Ishikawa (cell line): ENCODE data around the gene KLK14.

Experiments used
- CEBPB ChIP-seq: IDR thresholded peaks from 2 replicates; pipeline ENCODE4 v1.6.1; 2012
- CREB1 ChIP-seq: IDR thresholded peaks from 2 replicates; pipeline ENCODE4 v1.6.1; 2012; ENCODE audit warnings: low read depth
- EP300 ChIP-seq: IDR thresholded peaks from 2 replicates; pipeline ENCODE4 v1.6.1; 2012; ENCODE audit warnings: borderline replicate concordance
- TAF1 ChIP-seq: IDR thresholded peaks from 2 replicates; pipeline ENCODE4 v1.6.1; 2012; ENCODE audit warnings: low read depth, mild to moderate bottlenecking
- TCF12 ChIP-seq: IDR thresholded peaks from 2 replicates; pipeline ENCODE4 v1.6.1; 2012; ENCODE audit warnings: low read depth
- YY1 ChIP-seq: IDR thresholded peaks from 2 replicates; pipeline ENCODE4 v1.6.1; 2012; ENCODE audit warnings: low read depth
- ZBTB7A ChIP-seq: IDR thresholded peaks from 2 replicates; pipeline ENCODE4 v1.6.1; 2012; ENCODE audit warnings: low read depth
- TF ChIP-seq, protein P1 (sequence below): IDR thresholded peaks from 2 replicates; pipeline ENCODE4 v1.6.1; 2012

DNA sequence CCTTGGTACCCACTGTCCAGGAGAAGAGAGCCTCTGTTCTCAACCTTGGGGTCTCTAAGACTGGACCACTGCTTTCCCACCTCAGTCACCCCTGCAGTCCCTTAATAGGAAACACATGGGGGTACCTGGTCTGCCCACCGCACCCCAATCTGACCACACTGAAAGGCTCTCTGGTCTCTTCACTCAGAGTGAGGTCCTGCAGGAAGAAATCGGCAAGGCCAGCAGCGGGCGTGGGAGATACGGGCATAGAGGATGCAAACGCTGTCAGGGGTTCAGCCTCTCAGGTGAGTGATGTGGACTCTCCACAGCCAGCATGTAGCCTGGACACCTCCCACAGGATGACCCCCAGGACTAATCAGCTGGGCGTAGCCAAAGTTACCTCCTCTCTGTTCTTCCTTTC, 45.5 kb upstream of the KLK14 start:
- no peak for TF ChIP-seq CREB1
- no peak for TF ChIP-seq ZBTB7A
- TF ChIP-seq TCF12 = no peak
- TF ChIP-seq, protein P1, sequence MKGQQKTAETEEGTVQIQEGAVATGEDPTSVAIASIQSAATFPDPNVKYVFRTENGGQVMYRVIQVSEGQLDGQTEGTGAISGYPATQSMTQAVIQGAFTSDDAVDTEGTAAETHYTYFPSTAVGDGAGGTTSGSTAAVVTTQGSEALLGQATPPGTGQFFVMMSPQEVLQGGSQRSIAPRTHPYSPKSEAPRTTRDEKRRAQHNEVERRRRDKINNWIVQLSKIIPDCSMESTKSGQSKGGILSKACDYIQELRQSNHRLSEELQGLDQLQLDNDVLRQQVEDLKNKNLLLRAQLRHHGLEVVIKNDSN = no peak
- no peak for TF ChIP-seq EP300
- TF ChIP-seq CEBPB = no peak
- no peak for TF ChIP-seq TAF1
- no peak for TF ChIP-seq YY1
